HG02571 (cell line): ENCODE data around the gene GIGYF2.
"Not testable (repeated sequence)": the region's sequence is repeated elsewhere in the genome, so short reads cannot be mapped to it uniquely, and the experiment has no call there.

ENCODE experiments used
- ATAC-seq: cut with Tn5 transposase; IDR thresholded peaks from one replicate; pipeline ENCODE4 v1.9.1; 2021; ENCODE audit warnings: mild to moderate bottlenecking, moderate library complexity; ENCODE audit not compliant: unreplicated experiment

GIGYF2 gene

DNA sequence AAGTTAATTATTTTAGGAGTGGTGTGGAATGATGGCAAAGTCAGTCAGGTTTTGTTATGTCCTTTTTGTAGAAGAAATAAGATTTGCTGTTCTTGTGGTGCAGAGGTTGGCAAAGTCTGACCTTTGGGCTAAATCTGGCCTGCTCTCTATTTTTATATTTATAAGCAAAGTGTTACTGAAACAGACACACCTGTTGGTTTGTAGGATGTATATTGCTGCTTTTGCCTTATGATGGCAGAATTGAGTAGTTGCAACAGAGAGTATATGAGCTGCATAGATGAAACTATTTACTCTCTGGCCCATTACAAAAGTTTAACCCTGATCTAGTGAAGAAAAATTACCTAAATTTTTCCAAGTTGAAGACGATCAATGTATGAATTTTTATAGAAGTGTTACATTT, 113.3 kb downstream of the GIGYF2 start:
- no peak for ATAC-seq

- no peak for ATAC-seq
These were observed 118.4 kb downstream of the GIGYF2 start for GRCh38 chr2:232815569-232815968.

GRCh38 chr2:232816657-232817056, 119.5 kb downstream of the GIGYF2 start:
- no peak for ATAC-seq

DNA sequence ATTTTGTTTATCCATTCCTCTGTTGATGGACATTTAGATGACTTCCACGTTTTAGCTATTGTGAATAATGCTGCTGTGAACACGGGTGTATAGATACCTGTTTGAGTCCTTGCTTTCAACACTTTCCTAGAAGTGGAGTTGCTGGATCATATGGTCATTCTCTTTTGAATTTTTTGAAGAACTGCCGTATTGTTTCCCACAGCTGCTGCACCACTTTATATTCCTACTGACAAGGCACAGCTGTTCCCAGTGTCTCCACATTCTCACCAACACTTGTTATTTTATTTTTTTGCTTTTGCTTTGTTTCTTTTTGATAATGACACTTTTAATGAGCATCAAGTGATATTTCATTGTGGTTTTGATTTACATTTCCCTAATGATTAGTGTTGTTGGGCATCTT, 120.6 kb downstream of the GIGYF2 start:
- no peak for ATAC-seq

GRCh38 chr2:232829988-232830387, 132.9 kb downstream of the GIGYF2 start:
- no peak for ATAC-seq

DNA sequence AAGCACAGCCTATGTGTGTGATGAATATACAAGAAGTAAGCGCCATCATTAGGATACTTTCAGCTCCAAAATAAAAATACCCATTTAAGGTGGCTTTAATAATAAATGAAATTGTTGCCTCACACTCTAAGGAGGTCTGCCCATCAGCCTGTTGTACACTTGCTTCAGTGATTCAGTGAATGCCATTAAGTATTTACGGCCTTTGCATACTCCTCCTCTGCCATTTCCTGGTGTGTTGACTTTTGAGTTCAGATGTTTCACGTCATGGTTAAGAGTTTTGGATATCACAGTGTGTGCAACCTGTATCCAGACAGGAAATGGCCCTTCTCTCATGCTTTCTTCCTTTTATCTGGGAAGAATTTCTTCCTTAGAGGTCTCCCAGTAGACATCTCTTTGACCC, 134.4 kb downstream of the GIGYF2 start:
- no peak for ATAC-seq

- no peak for ATAC-seq
These were observed 136.7 kb downstream of the GIGYF2 start for GRCh38 chr2:232833830-232834229.

DNA sequence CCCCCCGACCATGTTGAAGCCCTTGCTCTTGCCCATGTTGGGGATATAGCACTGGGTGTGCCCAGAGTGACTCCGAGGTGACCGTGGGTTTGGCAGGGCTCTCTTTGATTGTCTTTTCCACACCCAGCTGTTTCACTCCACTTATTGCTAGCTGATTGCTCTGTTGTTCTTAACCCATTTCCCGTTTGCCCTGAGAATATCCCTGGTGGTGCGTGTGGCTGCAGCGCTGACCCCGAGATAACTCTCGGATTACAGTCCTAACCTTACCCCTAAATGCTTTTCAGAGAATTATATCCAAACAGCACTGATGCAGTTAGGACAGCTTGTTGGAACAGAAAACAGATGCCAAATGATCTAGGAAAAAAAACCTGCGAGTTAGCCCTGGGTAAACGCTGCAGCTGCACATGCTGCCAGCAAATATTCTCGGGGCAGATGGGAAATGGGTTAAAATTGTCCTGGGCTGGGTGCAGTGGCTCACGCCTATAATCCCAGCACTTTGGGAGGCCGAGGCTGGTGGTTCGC, 138.6 kb downstream of the GIGYF2 start:
- no peak for ATAC-seq

DNA sequence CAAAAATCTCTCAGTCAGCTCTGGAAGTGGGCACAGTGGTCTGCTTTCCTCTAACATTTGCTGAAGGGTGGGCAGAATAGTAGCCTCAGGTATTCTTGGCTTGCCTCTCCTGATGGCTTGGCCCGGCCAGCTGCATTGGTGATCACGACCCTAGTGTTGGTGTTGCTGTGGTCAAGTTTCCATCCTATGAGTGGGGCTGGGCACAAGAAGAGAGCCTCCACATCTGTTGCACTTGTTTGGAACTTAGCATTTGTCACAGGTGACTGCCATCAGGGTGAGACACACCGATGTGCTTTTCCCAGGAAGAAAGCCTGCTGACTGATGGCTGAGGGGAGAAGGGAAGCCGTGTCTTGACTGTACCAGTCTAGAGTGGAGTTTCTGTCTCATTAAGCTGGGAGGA, 139.8 kb downstream of the GIGYF2 start:
- no peak for ATAC-seq

- no peak for ATAC-seq
These were observed 141.3 kb downstream of the GIGYF2 start for GRCh38 chr2:232838406-232838874.

DNA sequence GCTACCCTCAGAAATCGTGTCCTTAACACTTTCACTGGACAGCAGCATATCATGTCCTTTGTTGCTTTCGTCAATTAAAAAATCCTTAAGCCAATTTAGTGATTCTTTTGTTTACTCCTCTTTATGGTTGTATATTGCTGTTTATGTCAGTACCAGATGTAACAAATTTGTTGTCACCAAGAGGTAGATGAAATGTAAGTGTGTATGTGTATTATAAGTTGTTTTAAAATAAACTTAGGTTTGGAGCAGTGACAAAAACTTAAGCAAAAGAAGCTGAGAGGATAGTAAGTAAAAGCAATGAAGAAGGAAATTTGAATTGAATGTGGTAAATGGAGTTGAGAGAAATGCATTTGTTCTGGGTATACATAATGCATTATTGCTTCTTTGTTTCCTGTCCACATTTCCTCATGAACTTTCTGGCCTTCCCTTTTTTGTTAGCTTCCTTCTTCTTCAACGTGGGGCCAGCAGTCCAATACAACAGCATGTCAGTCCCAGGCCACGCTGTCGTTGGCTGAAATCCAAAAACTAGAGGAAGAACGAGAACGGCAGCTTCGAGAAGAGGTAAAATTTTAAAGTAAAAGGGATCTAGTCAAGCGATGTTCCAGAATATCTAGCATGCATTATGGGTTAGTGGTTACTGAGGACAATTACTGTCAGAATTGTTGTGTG, 142.4 kb downstream of the GIGYF2 start:
- no peak for ATAC-seq

DNA sequence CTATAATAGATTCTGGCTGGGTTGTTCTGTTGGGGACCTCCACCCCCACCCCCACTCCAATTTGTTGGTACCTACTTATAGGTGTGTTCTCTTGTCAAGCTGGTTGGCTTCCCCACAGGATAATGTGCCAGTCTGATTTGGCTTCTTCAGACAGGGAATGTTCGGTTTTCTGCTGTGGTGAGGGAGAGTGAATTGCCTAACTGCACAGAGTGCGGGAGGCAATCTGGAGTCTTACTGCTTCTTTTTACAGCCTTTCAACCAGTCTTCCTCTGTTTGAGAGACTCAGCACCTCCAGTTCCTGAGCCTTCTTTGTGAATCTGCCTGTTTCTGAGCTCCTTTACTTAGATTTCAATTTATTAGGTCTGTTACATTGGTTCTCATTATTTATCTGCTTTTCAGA, 145.6 kb downstream of the GIGYF2 start:
- ATAC-seq: no peak

GRCh38 chr2:232843834-232844233, 146.7 kb downstream of the GIGYF2 start:
- ATAC-seq: no peak

- no peak for ATAC-seq
These were observed 148.9 kb downstream of the GIGYF2 start for GRCh38 chr2:232846055-232846454.

DNA sequence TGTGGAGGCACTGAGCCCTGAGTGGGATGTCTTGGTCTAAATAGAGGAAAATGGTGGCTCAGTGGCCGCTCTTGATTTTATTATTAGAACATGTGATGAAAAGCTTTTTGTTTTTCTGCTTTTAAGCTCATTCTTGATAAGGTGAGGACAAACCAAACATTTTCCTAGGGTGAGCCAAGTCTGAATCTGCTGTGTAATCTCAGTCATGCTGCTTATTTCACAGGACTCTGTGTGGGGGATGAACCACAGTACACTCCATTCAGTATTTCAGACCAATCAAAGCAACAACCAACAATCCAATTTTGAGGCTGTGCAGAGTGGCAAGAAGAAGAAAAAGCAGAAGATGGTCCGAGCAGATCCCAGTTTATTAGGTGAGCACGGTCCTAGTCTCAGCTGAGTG, 152.9 kb downstream of the GIGYF2 start:
- ATAC-seq: no peak

- not testable (repeated sequence) for ATAC-seq
These were observed 154.9 kb downstream of the GIGYF2 start for GRCh38 chr2:232852081-232852480.

DNA sequence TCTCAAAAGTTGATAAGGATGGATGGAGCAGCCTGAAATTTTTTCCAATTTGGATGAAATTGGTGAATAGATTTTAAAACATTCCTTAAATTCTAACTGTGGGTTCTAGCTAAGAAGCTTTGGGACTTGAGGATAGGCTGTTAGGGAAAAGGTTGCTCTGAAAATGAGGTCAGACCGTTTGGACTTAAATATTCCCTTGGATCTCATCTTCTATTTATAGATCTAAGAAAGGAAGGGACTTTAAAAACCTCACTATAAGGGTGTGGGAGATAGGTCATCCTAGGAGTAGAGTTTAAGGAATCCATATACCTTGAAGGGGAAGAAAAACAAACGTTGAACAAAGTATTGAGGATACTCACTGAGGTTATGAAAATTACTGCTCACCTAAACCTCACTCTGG, 155.5 kb downstream of the GIGYF2 start:
- no peak for ATAC-seq

- no peak for ATAC-seq
These were observed 157.0 kb downstream of the GIGYF2 start for GRCh38 chr2:232854082-232854481.

DNA sequence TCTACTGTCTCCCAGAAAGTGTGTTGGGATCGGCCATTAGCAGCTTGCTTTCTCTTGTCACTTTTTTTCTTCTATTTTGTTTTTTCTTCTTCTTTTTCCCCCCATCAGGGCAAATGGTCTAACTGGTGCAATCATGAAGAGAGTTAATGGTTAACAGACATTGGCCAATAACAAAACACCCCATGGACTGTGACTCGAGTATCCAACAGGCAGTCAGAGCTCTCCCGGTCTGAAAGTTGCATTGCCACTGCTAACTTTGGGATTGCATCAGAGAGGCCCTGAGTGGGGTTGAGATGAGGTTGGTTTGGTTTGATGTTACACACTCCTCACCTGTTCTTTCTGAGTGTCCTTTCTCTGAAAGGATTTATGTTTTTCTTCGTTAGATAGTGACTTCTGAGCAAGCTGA, 160.0 kb downstream of the GIGYF2 start:
- no peak for ATAC-seq

GRCh38 chr2:232859385-232859916, 162.3 kb downstream of the GIGYF2 start:
- no peak for ATAC-seq

- no peak for ATAC-seq
These were observed 163.6 kb downstream of the GIGYF2 start for GRCh38 chr2:232860593-232861241.

DNA sequence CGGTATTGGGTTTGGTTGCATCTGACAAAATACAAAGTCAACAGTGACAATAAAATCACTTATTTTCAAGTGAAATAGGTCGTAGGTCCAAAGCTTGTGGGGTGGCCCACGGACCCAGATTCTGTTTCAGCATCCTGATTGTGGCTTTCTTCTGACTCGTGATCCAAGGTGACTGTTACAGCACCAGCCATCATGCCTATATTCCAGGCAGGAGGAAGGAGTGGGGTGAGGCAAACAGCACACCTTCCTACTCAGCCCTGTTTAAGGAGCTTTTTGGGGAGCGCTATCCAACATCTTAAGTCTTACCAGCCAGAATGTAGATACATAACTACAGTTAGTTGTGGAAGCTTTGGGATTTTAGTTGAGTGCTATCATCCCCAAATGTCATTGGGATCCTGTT, 164.2 kb downstream of the GIGYF2 start:
- ATAC-seq: no peak
